ENCODE data around the gene HOXD12.

GRCh38 chr2:176131848-176132158 lies 32.2 kb downstream of the HOXD12 start:
- no peak for TF ChIP-seq CTCF (conservative IDR thresholded peaks at IDR 0.05)
- TF ChIP-seq EZH2 (IDR thresholded peaks at IDR 0.05; ENCODE audit: low read depth), result no peak
